ENCODE data around the gene LRRC9. TPM values are rescaled to one million over a fixed set of nuclear protein-coding genes. Genes with fewer than 3 reads are reported as not detected.

The LRRC9 gene
- total RNA-seq, 1 donor from 2014 or later, result not detected

- DNase-seq, result no peak
- H3K9me3 ChIP-seq, result no peaks in the 10 kb centered on the region
- no peaks in the 10 kb centered on the region for H3K27me3 ChIP-seq
- ATAC-seq, result no peak
- no peaks in the 10 kb centered on the region for H3K36me3 ChIP-seq
- TF ChIP-seq CTCF (IDR thresholded peaks at IDR 0.05), result no peak
- H3K27ac ChIP-seq, result no peak overlapping the region
- H3K4me1 ChIP-seq, result no peaks in the 10 kb centered on the region
- intact Hi-C loops (cut with DNase I), result no loop called here
- H3K4me3 ChIP-seq, result no peak overlapping the region
Observed at GRCh38 chr14:59986556-59987059, 66.7 kb downstream of the LRRC9 start.

- ATAC-seq (no peak), DNase-seq (no peak)
- Histone ChIP-seq H3K4me3 (no peak overlapping the region), H3K4me1 (no peaks in the 10 kb centered on the region), H3K27ac (no peak overlapping the region), H3K36me3 (no peaks in the 10 kb centered on the region), H3K9me3 (no peaks in the 10 kb centered on the region), H3K27me3 (no peaks in the 10 kb centered on the region)
- intact Hi-C loops (cut with DNase I), result no loop called here
- no peak for TF ChIP-seq CTCF (IDR thresholded peaks at IDR 0.05)
Observed at GRCh38 chr14:59997449-59997848, 77.5 kb downstream of the LRRC9 start.

- Histone ChIP-seq H3K27me3 (no peaks in the 10 kb centered on the region), H3K27ac (no peak overlapping the region), H3K36me3 (no peaks in the 10 kb centered on the region), H3K4me1 (no peaks in the 10 kb centered on the region), H3K9me3 (no peaks in the 10 kb centered on the region), H3K4me3 (no peak overlapping the region)
- DNase-seq, result no peak
- ATAC-seq, result no peak
- intact Hi-C loops (cut with DNase I), result no loop called here
- TF ChIP-seq CTCF (IDR thresholded peaks at IDR 0.05), result no peak
Observed at GRCh38 chr14:59997966-59998365, 78.0 kb downstream of the LRRC9 start.

- DNase-seq, result no peak
- Histone ChIP-seq H3K9me3 (no peaks in the 10 kb centered on the region), H3K27ac (no peak overlapping the region), H3K4me1 (no peaks in the 10 kb centered on the region), H3K36me3 (no peaks in the 10 kb centered on the region), H3K27me3 (no peaks in the 10 kb centered on the region), H3K4me3 (no peak overlapping the region)
- TF ChIP-seq CTCF (IDR thresholded peaks at IDR 0.05), result no peak
- intact Hi-C loops (cut with DNase I), result no loop called here
- ATAC-seq, result no peak
Observed at GRCh38 chr14:59998564-59998963, 78.6 kb downstream of the LRRC9 start.

GRCh38 chr14:60002819-60003492 is 83.0 kb downstream of the LRRC9 start:
- Histone ChIP-seq H3K36me3 (no peaks in the 10 kb centered on the region), H3K27me3 (no peaks in the 10 kb centered on the region), H3K4me1 (no peaks in the 10 kb centered on the region), H3K4me3 (no peak overlapping the region), H3K9me3 (no peaks in the 10 kb centered on the region), H3K27ac (no peak overlapping the region)
- intact Hi-C loops (cut with DNase I), result no loop called here
- no peak for TF ChIP-seq CTCF (IDR thresholded peaks at IDR 0.05)
- DNase-seq (no peak), ATAC-seq (peak; percentile 38)
